ENCODE measurements around the gene FAS. TPM values are rescaled to one million over a fixed set of nuclear protein-coding genes. Genes with fewer than 3 reads are reported as not detected.

The FAS gene
- total RNA-seq, 1 donor from 2014 or later: 7.6 TPM

GRCh38 chr10:89035461-89035860 lies 44.9 kb downstream of the FAS start:
- no peak for DNase-seq (ENCODE audit: low read depth in 2 of 2)

DNA sequence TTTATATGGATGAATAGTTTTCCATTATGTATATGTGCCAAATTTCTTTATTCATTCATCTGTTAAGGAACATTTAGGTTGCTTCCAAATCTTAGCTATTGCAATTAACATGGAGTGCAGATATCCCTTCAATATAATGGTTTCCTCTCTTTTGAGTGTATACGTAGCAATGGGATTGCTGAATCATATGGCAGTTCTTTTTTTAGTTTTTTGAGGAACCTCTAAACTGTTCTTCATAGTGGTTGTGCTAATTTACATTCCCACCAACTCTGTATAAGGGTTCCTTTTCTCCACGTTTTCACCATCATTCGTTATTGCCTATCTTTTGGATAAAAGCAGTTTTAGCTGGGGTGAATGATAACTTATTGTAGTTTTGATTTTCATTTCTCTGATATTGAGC lies 46.5 kb downstream of the FAS start:
- DNase-seq (ENCODE audit: low read depth in 2 of 2): no peak

- no peak for DNase-seq (ENCODE audit: low read depth in 2 of 2)
Measured at GRCh38 chr10:89042562-89042961, 52.0 kb downstream of the FAS start.

- no peak for DNase-seq (ENCODE audit: low read depth in 2 of 2)
Measured at GRCh38 chr10:89043052-89043451, 52.5 kb downstream of the FAS start.

GRCh38 chr10:89047397-89047796 lies 56.8 kb downstream of the FAS start:
- DNase-seq (ENCODE audit: low read depth in 2 of 2): no peak

DNA sequence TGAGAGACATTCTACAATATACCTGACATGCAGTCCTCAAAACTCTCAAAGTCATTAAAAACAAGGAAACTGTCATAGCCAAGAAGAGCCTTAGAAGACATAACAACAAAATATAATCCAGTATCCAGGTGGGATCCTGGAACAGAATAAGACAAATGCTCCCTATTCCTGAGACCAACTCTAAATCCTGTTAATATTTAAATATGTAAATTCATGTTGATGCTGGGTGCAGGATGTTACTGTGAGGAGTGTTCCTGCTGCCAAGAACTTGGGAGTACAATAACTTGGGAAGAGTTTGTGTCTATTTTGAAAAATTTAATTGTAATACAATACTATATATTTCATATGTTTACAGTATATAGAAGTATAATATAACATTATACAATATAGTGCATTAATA lies 61.0 kb downstream of the FAS start:
- DNase-seq (ENCODE audit: low read depth in 2 of 2): no peak

DNA sequence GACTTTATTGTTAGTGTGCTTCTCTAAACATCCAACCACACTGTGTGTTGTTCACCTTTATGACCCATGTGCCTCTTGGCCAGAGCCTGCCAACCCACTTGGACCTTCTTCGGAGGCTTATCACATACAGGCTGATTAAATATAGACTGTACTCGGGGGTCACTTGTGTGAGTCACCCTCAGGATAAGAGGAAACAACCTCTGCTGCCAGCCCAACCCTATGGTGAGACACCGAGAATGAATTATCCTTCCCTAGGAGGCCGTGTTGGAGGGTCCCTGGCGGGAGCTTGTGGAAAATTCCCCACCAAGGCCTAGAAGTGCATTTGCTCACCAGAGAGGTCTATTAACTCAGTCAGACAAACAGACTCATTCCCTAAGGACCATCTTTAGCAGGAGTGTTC lies 63.0 kb downstream of the FAS start:
- peak in 1 of 2 donors; percentile 29 for DNase-seq (ENCODE audit: low read depth in 2 of 2)

- DNase-seq (ENCODE audit: low read depth in 2 of 2): no peak
Measured at GRCh38 chr10:89055159-89055558, 64.6 kb downstream of the FAS start.

DNA sequence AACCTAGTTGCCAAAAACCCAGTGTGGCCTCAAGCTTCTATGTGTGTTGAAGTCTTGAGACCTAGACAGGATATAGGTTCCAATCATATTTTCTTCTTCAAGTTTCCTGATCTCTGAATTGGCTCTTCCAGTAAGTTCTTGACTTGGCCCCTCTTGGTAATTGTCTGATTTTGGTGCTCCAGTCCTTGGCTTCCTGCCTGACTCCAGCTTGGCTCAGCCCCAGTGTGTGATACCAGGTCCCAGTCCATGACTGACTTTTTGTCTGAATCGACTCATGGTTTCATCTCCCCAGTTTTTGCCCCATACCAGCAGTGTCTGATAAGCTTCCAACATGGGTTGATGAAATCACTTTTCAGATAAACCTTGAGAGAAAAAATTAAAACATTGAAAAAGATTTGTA lies 72.3 kb downstream of the FAS start:
- peak in 1 of 2 donors; percentile 55 for DNase-seq (ENCODE audit: low read depth in 2 of 2)

- DNase-seq (ENCODE audit: low read depth in 2 of 2): no peak
Measured at GRCh38 chr10:89063465-89063864, 72.9 kb downstream of the FAS start.

DNA sequence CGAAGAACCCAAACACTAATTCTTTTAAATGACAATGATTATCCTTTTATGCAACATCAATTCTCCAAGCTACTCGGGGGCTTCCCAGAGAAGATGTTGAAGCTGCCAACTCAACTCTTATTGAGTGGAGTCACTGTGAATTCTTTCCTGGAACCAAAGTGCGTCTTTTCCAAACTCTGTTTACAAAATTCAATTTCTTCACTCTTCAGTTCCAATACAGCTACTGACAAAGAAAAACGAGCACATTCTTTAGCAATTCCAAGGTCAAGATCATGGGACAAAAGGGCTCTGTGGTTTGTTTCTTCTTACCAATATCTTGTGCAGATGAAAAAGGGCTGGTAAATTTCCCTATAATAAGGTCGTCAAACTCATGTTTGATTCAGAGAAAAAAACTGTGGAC lies 74.2 kb downstream of the FAS start:
- no peak for DNase-seq (ENCODE audit: low read depth in 2 of 2)

Other genes starting within 250 kb of the FAS start
- not detected in 2 replicates for gene LIPN, start 230.8 kb upstream of the FAS start, total RNA-seq
- not detected in 2 replicates for gene LIPM, start 188.1 kb upstream of the FAS start, total RNA-seq
- not detected in 2 replicates for gene ANKRD22, start 139.0 kb upstream of the FAS start, total RNA-seq
- gene STAMBPL1, start 110.6 kb upstream of the FAS start, total RNA-seq: 0.25 and 0.26 TPM in 2 replicates
- 4.1 and 7.1 TPM in 2 replicates for gene ACTA2, start 38.0 kb upstream of the FAS start, total RNA-seq
- gene CH25H, start 216.5 kb downstream of the FAS start, total RNA-seq: 3.6 and 3.9 TPM in 2 replicates

All from dermis microvascular lymphatic vessel endothelial cell (primary cell).